Tibial artery (tissue), 4 donors: ENCODE data around the gene NFIX.
A peak's percentile ranks its signal among the peaks of the same experiment; 100 is the strongest.

Source experiments
- DNase-seq, 2 donors: peaks; one replicate each; pipeline ENCODE4 v3.0.0-alpha.2; 2019
- H3K27ac ChIP-seq, 2 donors: fragments of 200-600 bp; sonication (generic) in 1 of 2; 1 replicate in 1 of 2; 2 replicates in 1 of 2; pipeline ENCODE4 v1.5.1; 2018 to 2019; ENCODE audit warnings: mild to moderate bottlenecking in 1 of 2
- H3K27me3 ChIP-seq, 2 donors: fragments of 200-600 bp; sonication (generic) in 1 of 2; one replicate each; pipeline versions ENCODE4 v1.5.1 to v1.6.0; 2016 to 2019
- H3K36me3 ChIP-seq, 3 donors: fragments of 200-600 bp; sonication (generic) in 2 of 3; one replicate each; pipeline ENCODE4 v1.5.1; 2016 to 2019; ENCODE audit warnings: mild to moderate bottlenecking in 2 of 3
- H3K4me1 ChIP-seq, 4 donors: fragments of 200-600 bp; sonication (generic) in 2 of 4; 1 replicate in 3 of 4; 2 replicates in 1 of 4; pipeline ENCODE4 v1.5.1; 2016 to 2019
- H3K4me3 ChIP-seq, 2 donors: fragments of 200-600 bp; sonication (generic) in 1 of 2; 1 replicate in 1 of 2; 2 replicates in 1 of 2; pipeline ENCODE4 v1.5.1; 2018 to 2019; ENCODE audit warnings: mild to moderate bottlenecking in 2 of 2
- H3K9me3 ChIP-seq, 3 donors: fragments of 200-600 bp; sonication (generic) in 1 of 3; one replicate each; pipeline ENCODE4 v1.5.1; 2016 to 2019
- intact Hi-C: fragments of 100-400 bp; cut with DNase I; formaldehyde crosslinking; loops from one replicate; pipeline ENCODE4 v1.15.0; 2023; ENCODE audit warnings: low total_unique reads
- TF ChIP-seq, protein P1 (sequence below), 2 experiments: fragments of 200-600 bp in 1 of 2; fragments of 450-650 bp in 1 of 2; IDR thresholded peaks; one replicate each; pipeline ENCODE4 v1.5.1; 2017 to 2019; ENCODE audit warnings: antibody characterized with exemption in 2 of 2, mild to moderate bottlenecking in 1 of 2, moderate library complexity in 1 of 2

NFIX gene

DNA sequence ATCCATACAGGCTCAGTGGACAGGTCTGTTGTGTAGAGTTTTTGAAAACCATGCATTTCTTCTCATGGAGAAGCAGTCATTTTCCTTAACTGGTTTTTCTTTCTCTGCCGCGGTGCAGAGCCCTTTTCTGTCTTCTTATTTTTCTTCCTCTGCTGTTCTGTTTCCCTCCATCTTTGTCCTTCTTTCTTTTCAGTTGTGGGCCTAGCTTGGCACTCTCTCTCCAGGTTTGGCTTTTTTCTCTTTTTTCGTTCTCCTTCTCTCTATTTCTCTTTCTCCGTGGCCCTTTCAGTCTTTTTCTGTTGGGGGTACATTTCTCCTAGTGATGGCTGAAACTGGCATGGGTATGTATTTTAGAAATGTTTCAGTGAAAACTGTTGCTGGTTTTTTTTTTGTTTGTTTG is 24.1 kb downstream of the NFIX start:
- no peak for DNase-seq
- Histone ChIP-seq H3K36me3 (no peaks in the 10 kb centered on the region), H3K9me3 (no peaks in the 10 kb centered on the region), H3K27ac (peak overlapping the region; percentile 88 to 99), H3K27me3 (no peaks in the 10 kb centered on the region), H3K4me1 (peaks cover 7 to 94% (median 81%) of the 10 kb centered on the region in 4 donors), H3K4me3 (no peak overlapping the region)
- TF ChIP-seq, protein P1, sequence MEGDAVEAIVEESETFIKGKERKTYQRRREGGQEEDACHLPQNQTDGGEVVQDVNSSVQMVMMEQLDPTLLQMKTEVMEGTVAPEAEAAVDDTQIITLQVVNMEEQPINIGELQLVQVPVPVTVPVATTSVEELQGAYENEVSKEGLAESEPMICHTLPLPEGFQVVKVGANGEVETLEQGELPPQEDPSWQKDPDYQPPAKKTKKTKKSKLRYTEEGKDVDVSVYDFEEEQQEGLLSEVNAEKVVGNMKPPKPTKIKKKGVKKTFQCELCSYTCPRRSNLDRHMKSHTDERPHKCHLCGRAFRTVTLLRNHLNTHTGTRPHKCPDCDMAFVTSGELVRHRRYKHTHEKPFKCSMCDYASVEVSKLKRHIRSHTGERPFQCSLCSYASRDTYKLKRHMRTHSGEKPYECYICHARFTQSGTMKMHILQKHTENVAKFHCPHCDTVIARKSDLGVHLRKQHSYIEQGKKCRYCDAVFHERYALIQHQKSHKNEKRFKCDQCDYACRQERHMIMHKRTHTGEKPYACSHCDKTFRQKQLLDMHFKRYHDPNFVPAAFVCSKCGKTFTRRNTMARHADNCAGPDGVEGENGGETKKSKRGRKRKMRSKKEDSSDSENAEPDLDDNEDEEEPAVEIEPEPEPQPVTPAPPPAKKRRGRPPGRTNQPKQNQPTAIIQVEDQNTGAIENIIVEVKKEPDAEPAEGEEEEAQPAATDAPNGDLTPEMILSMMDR (IDR thresholded peaks at IDR 0.05): no peak
- intact Hi-C loops: no loop called here

DNA sequence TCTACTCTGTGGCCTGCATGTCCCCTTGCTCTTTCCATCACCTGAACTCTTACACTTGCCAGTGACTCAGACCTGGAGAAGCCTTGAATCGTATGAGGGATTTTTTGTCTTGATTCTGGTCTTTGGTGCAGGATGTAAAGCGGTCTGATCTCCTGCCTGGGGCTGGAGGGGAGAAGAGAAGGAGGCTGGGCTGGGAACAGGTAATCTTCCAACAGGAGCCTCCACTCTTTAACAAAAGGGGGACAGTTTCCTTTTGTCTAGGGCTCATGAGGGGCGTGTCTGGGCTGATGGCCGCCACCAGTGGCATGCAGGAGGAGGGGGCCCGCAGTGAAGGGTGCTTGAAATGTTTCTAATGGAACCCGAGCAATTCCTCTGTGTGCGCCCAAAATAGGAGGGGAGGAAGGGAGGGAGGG is 24.7 kb downstream of the NFIX start:
- DNase-seq: no peak
- Histone ChIP-seq H3K27ac (peak overlapping the region; percentile 88 to 99), H3K36me3 (no peaks in the 10 kb centered on the region), H3K4me1 (peaks cover 7 to 94% (median 80%) of the 10 kb centered on the region in 4 donors), H3K4me3 (peak overlapping the region in 1 of 2 donors; percentile 16), H3K27me3 (no peaks in the 10 kb centered on the region), H3K9me3 (no peaks in the 10 kb centered on the region)
- intact Hi-C loops: loop anchor here (5.0 kb wide), 1 partner anchor 37 kb away; no protein-coding TSS in a partner anchor
- TF ChIP-seq, protein P1 (IDR thresholded peaks at IDR 0.05): no peak

DNA sequence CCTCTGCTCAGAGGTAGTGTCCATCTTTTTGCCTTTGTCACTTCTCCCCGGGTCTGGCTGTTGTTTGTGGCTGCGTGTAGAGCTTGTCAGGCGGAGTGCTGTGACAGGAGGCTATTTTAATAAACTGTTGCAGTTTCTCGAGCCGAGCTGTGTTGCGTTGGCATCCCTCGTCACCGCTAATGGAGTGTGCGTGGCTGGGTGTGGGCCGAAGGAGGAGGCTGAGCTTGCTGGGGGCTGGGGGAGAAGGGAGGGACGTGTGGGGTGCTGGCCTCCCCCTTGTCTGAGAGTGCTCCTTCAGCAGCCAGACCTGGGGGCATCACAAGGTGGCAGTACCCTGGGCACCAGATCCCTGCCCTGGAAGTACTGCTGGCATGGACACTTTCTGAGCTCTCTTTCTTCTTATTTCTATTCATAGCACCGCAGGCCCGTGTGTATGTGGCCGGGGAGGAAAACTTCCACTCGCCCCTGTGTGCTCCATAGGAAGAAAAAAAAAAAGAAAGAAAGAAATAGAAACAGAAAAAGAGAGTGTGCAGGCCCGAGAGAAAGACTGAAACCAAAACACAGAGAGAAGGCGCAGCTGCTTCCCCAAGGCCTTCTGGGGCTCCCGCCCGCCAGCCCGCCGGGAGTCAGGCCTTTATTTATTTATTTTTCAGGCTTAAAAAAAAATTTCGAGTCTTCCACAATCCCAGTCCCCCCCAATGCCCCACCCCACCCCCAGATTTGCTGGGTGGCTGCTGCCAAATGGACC is 27.0 kb downstream of the NFIX start:
- TF ChIP-seq, protein P1 (IDR thresholded peaks at IDR 0.05): no peak
- Histone ChIP-seq H3K27me3 (no peaks in the 10 kb centered on the region), H3K9me3 (no peaks in the 10 kb centered on the region), H3K4me1 (peaks cover 14 to 94% (median 79%) of the 10 kb centered on the region in 4 donors), H3K4me3 (peak overlapping the region; percentile 50 to 51), H3K27ac (peak overlapping the region; percentile 88 to 99), H3K36me3 (no peaks in the 10 kb centered on the region)
- intact Hi-C loops: loop anchor here (5.0 kb wide), 1 partner anchor 35 kb away; no protein-coding TSS in a partner anchor
- DNase-seq: peak; percentile 67 to 93

DNA sequence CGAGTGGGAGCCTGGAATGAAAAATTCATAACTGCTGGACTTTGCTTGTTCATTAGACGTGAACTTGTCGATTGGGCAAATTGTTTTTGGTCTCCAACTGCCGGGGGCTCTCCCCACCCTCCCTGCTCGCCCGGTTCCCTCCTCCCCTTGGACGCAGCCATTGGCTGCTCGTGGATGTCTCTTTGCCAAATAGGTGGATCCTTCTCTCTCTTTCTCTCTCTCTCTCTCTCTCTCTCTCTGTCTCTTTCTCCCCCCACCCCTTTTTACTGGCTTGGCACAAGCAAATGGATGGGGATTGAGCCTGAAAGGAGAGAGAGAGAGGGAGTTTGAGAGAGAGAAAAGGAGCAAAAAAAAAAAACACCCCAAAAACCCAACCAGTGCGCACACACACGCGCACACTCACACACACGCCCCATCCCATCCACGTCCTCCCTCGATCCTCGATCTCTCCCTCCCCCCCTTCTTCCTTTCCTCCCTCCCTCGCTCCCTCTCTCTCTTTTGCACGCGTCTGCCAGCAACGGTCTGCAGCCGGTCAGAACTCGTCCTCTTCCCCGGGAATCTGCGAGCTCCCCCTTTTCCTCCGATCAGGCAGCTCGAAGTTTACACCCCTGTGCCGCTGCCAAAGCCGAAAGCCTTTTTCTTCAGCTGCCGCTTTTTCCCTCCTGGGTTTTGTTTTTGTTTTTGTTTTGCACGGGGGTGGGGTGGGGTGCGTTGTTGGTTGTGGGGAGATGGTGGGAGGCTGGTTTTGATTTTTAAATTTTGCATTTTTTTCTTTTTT is 27.8 kb downstream of the NFIX start:
- peak; percentile 90 to 95 for DNase-seq
- Histone ChIP-seq H3K4me3 (peak overlapping the region; percentile 50 to 51), H3K36me3 (no peaks in the 10 kb centered on the region), H3K27ac (peak overlapping the region; percentile 88 to 99), H3K27me3 (no peaks in the 10 kb centered on the region), H3K4me1 (peaks cover 14 to 94% (median 80%) of the 10 kb centered on the region in 4 donors), H3K9me3 (no peaks in the 10 kb centered on the region)
- TF ChIP-seq, protein P1 (IDR thresholded peaks at IDR 0.05): peak in 1 of 2 experiments; percentile 47
- intact Hi-C loops: loop anchor here (5.0 kb wide), 1 partner anchor 34 kb away; no protein-coding TSS in a partner anchor

DNA sequence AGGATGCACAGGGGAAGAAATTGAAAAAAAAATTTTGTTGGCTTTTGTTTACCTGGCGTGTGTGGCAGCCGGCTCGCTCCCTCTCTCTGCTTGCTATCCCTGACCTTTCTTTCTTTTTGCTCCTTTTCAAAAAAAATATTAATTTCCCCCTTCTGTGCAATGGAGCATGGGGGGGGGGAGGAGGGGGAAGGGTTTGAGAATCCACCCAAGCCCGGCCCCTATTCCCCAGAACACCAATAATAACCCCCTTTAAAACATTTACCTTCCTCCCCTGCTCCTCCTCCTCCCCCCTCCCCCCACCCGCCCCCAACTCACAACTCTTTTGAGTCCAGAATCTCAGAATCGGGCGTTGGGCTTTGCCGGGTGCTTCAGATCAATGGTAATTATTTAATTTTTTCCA is 28.4 kb downstream of the NFIX start:
- DNase-seq: no peak
- Histone ChIP-seq H3K27me3 (no peaks in the 10 kb centered on the region), H3K27ac (peak overlapping the region; percentile 88 to 99), H3K4me3 (peak overlapping the region; percentile 50 to 51), H3K36me3 (no peaks in the 10 kb centered on the region), H3K9me3 (no peaks in the 10 kb centered on the region), H3K4me1 (peaks cover 14 to 94% (median 81%) of the 10 kb centered on the region in 4 donors)
- TF ChIP-seq, protein P1 (IDR thresholded peaks at IDR 0.05): no peak
- intact Hi-C loops: loop anchor here (5.0 kb wide), 1 partner anchor 34 kb away; no protein-coding TSS in a partner anchor
